ENCODE measurements around the gene MIB2.

DNA sequence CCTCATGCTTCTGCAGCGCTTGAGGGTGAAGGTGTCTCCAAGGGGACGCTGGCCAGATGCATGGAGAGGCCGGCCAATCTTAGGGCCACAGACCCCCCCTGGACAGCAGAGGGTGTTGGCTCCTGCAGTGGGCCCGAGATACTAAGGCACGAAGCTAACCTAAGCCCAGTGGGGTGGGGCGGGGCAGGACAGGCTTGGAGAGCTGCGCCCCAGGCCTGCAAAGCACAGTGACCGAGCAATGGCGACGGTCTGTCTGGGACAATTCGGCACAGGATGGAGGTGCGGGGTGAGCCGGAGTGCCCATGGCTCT lies 16.6 kb upstream of the MIB2 start:
- TF ChIP-seq, protein P1, sequence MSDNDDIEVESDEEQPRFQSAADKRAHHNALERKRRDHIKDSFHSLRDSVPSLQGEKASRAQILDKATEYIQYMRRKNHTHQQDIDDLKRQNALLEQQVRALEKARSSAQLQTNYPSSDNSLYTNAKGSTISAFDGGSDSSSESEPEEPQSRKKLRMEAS (IDR thresholded peaks at IDR 0.05; ENCODE audit: low read depth): no peak
- TF ChIP-seq EZH2phosphoT487 (IDR thresholded peaks at IDR 0.05; ENCODE audit: borderline replicate concordance, low read depth) (no peak), MEF2A (IDR thresholded peaks at IDR 0.05; ENCODE audit: borderline replicate concordance, low read depth) (no peak), TEAD4 (IDR thresholded peaks at IDR 0.05; ENCODE audit: borderline replicate concordance, insufficient read depth) (no peak)

Data from SK-N-SH (cell line).